Kidney (tissue), 14 donors: Measurements from ENCODE around the gene MPND. TPM values are rescaled to one million over a fixed set of nuclear protein-coding genes. Genes with fewer than 3 reads are reported as not detected.

Experiments
- DNase-seq, 5 donors: peaks; one replicate each; pipeline ENCODE4 v3.0.0-alpha.2; 2013 to 2020
- FAIRE-seq: peaks from 2 replicates; lab custom pipeline; 2012; peaks lifted over from hg19 to GRCh38; lab: Jason Lieb, UNC
- H3K27ac ChIP-seq, 2 donors: one replicate each; pipeline ENCODE4 v1.7.0; 2013; ENCODE audit warnings: low read depth in 2 of 2, low read length in 2 of 2, inconsistent platforms in 1 of 2
- H3K27me3 ChIP-seq: one replicate; pipeline ENCODE4 v1.7.1; 2013; ENCODE audit warnings: low read length, inconsistent platforms; ENCODE audit not compliant: control insufficient read depth, insufficient read depth
- H3K36me3 ChIP-seq, 3 donors: one replicate each; pipeline versions ENCODE4 v1.7.0 to v1.7.1; 2013; ENCODE audit warnings: low read length in 3 of 3, control low read depth in 1 of 3, inconsistent platforms in 1 of 3; ENCODE audit not compliant: insufficient read depth in 3 of 3, control insufficient read depth in 2 of 3
- H3K4me1 ChIP-seq, 3 donors: one replicate each; pipeline versions ENCODE4 v1.7.0 to v1.7.1; 2013; ENCODE audit warnings: low read length in 3 of 3, inconsistent platforms in 1 of 3, low read depth in 1 of 3; ENCODE audit not compliant: control insufficient read depth in 2 of 3, insufficient read depth in 2 of 3
- H3K4me3 ChIP-seq, 3 donors: one replicate each; pipeline versions ENCODE4 v1.7.0 to v1.8.1; 2013; ENCODE audit warnings: low read length in 3 of 3, control low read depth in 1 of 3, inconsistent platforms in 1 of 3
- H3K9ac ChIP-seq, 3 donors: one replicate each; pipeline versions ENCODE4 v1.7.0 to v1.7.1; 2013; ENCODE audit warnings: low read length in 3 of 3, control low read depth in 1 of 3, inconsistent platforms in 1 of 3
- H3K9me3 ChIP-seq, 3 donors: one replicate each; pipeline versions ENCODE4 v1.7.0 to v1.7.1; 2013; ENCODE audit warnings: low read length in 3 of 3, control low read depth in 1 of 3, inconsistent platforms in 1 of 3; ENCODE audit not compliant: control insufficient read depth in 2 of 3, insufficient read depth in 1 of 3
- intact Hi-C: fragments of 100-400 bp; cut with DNase I; formaldehyde crosslinking; loops from one replicate; pipeline ENCODE4 v1.11.1; 2022
- polyA plus RNA-seq: library from polyadenylated mRNA; stranded (reverse); fragments of 350-450 nt; fragmentation: Illumina TruSeq; extraction: RNeasy Lipid Tissue Mini Kit (QIAGEN cat#74804); gene quantifications from one replicate; pipeline ENCODE4 v1.2.3, GENCODE V29; 2014; ENCODE audit warnings: low read depth, low replicate concordance; ENCODE audit not compliant: insufficient read depth
- total RNA-seq: library from RNA; stranded (reverse); fragmentation: NEBNext Ultra II Directional; extraction: Animal tissue kit (Norgen Biotek cat#: 25700); gene quantifications from one replicate; pipeline ENCODE4 v1.2.1, GENCODE V29; 2021
- TF ChIP-seq, protein P1 (sequence below): IDR thresholded peaks from 3 replicates; pipeline ENCODE4 v1.5.1; 2012; ENCODE audit warnings: mild to moderate bottlenecking, moderate library complexity, borderline replicate concordance; ENCODE audit not compliant: insufficient read depth; ENCODE audit errors: extremely low read depth
- donor health status: control.
- donor health status: control.
- donor health status: control.
- donor health status: control.
- donor health status: control.
- donor health status: DM: yes; HTN: yes; CAD: no.
- donor health status: Normal renal cell carcinoma (clear cell type).

The MPND gene
- total and polyA plus RNA-seq, 2 donors from 2014 or later = 24.1 to 43.5 TPM

DNA sequence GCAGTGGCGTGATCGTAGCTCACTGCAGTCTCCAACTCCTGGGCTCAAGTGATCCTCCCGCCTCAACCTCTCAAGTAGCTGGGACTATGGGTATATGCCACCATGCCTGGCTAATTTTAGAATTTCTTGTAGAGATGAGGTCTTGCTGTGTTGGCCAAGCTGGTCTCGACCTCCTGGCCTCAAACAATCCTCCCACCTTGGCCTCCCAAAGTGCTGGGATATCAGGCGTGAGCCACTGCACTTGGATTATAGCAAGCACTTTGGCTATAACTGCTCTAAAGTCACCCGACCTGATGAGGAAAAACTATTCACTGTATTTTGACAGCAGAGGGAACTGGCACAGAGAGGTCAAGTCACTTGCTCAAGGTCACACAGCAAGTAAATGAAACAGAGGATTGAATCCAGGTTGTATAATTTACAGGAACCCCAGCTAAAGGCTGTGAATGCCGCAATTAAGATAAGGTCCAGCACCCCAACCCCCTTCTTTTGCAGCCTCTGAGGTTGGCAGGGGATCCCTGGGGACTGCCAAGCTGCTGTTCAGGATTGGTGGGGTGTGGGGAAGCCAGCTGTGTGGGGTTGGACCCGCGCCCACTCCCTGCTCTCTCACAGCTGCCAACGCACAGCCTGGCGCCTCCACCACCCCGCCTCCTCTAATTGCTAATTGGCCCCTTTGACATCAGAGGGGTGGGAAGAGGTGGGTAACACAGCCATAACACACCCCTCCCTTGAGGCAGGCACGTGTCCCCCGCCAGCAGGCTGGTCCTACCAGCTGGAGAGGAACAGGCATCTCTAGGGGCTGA, 47.2 kb upstream of the MPND start:
- H3K9ac ChIP-seq = no peak overlapping the region
- H3K36me3 ChIP-seq = no peaks in the 10 kb centered on the region
- no peak overlapping the region for H3K4me3 ChIP-seq
- TF ChIP-seq, protein P1, sequence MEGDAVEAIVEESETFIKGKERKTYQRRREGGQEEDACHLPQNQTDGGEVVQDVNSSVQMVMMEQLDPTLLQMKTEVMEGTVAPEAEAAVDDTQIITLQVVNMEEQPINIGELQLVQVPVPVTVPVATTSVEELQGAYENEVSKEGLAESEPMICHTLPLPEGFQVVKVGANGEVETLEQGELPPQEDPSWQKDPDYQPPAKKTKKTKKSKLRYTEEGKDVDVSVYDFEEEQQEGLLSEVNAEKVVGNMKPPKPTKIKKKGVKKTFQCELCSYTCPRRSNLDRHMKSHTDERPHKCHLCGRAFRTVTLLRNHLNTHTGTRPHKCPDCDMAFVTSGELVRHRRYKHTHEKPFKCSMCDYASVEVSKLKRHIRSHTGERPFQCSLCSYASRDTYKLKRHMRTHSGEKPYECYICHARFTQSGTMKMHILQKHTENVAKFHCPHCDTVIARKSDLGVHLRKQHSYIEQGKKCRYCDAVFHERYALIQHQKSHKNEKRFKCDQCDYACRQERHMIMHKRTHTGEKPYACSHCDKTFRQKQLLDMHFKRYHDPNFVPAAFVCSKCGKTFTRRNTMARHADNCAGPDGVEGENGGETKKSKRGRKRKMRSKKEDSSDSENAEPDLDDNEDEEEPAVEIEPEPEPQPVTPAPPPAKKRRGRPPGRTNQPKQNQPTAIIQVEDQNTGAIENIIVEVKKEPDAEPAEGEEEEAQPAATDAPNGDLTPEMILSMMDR = no peak
- H3K27me3 ChIP-seq = no peaks in the 10 kb centered on the region
- intact Hi-C loops = no loop called here
- no peaks in the 10 kb centered on the region for H3K4me1 ChIP-seq
- DNase-seq = no peak
- FAIRE-seq = no peak
- H3K9me3 ChIP-seq = no peaks in the 10 kb centered on the region
- H3K27ac ChIP-seq = no peak overlapping the region

DNA sequence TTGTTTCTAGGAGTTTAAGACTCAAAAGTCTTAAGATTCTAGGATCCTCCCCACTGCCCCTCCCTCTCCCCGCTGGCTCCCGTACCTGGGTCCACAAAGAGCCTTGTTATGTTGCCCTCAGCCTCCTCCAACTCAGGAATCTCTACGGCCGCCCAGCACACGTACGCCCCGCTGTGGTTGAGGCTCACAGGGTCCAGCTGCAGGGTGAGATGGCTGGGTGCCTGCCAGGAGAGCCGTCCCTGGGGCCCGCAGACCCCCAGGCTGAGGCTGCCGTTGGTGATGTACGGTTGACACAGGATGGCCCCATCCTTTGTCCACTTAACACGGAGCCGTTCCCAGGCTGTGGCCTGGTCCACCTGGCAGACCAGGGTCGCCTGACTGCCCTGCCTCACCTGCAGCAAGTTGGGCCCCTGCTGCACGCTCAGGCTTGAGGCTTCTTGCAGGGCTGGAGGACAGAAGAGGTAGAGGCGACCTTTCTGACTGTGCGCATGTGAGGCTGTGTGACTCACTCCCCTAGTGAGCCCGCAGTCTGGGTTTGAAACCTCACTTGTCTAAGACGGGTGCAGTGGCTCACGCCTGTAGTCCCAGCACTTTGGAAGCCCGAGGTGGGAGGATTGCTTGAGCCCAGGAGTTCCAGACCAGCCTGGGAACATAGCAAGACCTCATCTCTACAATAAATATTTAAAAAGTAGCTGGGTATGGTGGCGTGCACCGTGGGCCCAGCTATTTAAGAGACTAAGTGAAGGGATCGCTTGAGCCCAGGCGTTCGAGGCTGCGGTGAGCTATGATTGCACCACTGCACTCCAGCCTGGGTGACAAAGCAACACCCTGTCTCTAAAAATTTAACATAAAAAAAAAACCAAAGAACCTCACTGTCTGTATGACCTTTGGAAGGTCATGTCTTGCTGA, 45.2 kb upstream of the MPND start:
- no peaks in the 10 kb centered on the region for H3K36me3 ChIP-seq
- no peak for FAIRE-seq
- H3K4me3 ChIP-seq = no peak overlapping the region
- H3K4me1 ChIP-seq = no peaks in the 10 kb centered on the region
- intact Hi-C loops = no loop called here
- H3K9me3 ChIP-seq = no peaks in the 10 kb centered on the region
- TF ChIP-seq, protein P1 = no peak
- no peaks in the 10 kb centered on the region for H3K27me3 ChIP-seq
- no peak overlapping the region for H3K27ac ChIP-seq
- no peak overlapping the region for H3K9ac ChIP-seq
- DNase-seq = no peak

DNA sequence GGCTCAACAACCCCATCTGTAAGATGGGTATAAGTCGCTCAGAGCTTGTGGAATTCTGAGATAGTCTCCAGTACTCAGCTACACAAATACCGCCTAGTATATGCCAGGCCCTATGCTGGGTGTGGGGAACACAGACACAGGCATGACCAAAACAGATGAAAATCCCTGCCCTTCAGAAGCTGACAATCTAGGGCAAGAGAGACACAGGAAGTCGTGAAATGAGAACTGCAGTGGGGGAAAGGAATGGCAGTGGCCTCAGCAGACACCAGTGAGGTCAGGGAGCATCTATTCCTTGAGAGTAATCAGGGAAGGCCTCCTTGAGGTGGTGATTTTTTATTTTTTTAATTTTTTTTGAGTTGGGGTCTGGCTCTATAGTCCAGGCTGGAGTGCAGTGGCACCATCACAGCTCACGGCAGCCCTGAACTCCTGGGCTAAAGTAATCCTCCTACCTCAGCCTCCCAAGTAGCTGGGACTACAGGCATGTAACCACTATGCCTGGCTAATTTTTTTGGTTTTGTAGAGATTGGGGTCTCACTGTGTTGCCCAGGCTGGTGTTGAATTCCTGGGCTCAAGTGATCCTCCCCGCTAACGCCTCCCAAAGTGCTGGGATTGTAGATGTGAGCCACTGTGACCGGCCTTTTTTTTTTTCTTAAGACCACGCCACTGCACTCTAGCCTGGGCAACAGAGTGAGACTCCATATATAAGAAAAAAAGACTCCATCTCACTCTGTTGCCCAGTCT, 44.4 kb upstream of the MPND start:
- H3K4me1 ChIP-seq = no peaks in the 10 kb centered on the region
- no peaks in the 10 kb centered on the region for H3K27me3 ChIP-seq
- no peak for DNase-seq
- H3K9me3 ChIP-seq = no peaks in the 10 kb centered on the region
- TF ChIP-seq, protein P1 = no peak
- no peak overlapping the region for H3K9ac ChIP-seq
- intact Hi-C loops = no loop called here
- no peak overlapping the region for H3K27ac ChIP-seq
- FAIRE-seq = no peak
- no peak overlapping the region for H3K4me3 ChIP-seq
- H3K36me3 ChIP-seq = no peaks in the 10 kb centered on the region
